ENCODE data around the gene SUGP2.
A peak's percentile ranks its signal among the peaks of the same experiment; 100 is the strongest.

The SUGP2 gene

GRCh38 chr19:18975011-18975410 is 58.3 kb downstream of the SUGP2 start:
- no peak overlapping the region for H3K4me3 ChIP-seq (ENCODE audit: insufficient read depth in 1 of 2, low read depth in 1 of 2, low read length in 2 of 2)
- H2BK120ac ChIP-seq (ENCODE audit: low read depth, low read length) = no peak overlapping the region
- H2BK12ac ChIP-seq (ENCODE audit: low read length in 2 of 2) = no peak overlapping the region
- H3K23ac ChIP-seq (ENCODE audit: low read length in 2 of 2) = no peak overlapping the region
- no peaks in the 10 kb centered on the region for H3K36me3 ChIP-seq (ENCODE audit: control insufficient read depth in 1 of 2, insufficient read depth in 2 of 2, low read depth in 1 of 2, low read length in 2 of 2)
- no peak overlapping the region for H2BK15ac ChIP-seq (ENCODE audit: low read depth, poor library complexity, severe bottlenecking)
- no peak overlapping the region for H3K14ac ChIP-seq (ENCODE audit: low read length in 2 of 2)
- peaks cover 10% of the 10 kb centered on the region for H3K4me1 ChIP-seq (ENCODE audit: control insufficient read depth, insufficient read depth, low read depth, low read length)
- H3K27me3 ChIP-seq (ENCODE audit: control insufficient read depth in 1 of 2, insufficient read depth in 1 of 2, low read length in 2 of 2) = no peaks in the 10 kb centered on the region
- no peak overlapping the region for H2BK5ac ChIP-seq (ENCODE audit: low read depth, low read length, poor library complexity, severe bottlenecking)
- no peak overlapping the region for H3K4me2 ChIP-seq (ENCODE audit: low read length, poor library complexity, severe bottlenecking)
- no peak overlapping the region for H3K18ac ChIP-seq (ENCODE audit: low read depth in 1 of 2, low read length in 2 of 2)
- H3K79me1 ChIP-seq (replicated peaks; ENCODE audit: low read length, poor library complexity, severe bottlenecking) = no peaks in the 10 kb centered on the region
- no peak overlapping the region for H4K8ac ChIP-seq (ENCODE audit: low read length)
- no peak overlapping the region for H3K9ac ChIP-seq (ENCODE audit: low read length)
- H2AFZ ChIP-seq (ENCODE audit: low read depth, low read length) = no peak overlapping the region
- 88% methylated on average over 3 of the region's 3 CpGs for WGBS
- H3K4ac ChIP-seq (ENCODE audit: low read depth in 1 of 2, low read length in 2 of 2) = no peak overlapping the region
- no peak overlapping the region for H2AK5ac ChIP-seq (ENCODE audit: low read length, severe bottlenecking)
- no peaks in the 10 kb centered on the region for H3K9me3 ChIP-seq (ENCODE audit: control insufficient read depth, low read length)
- H3K27ac ChIP-seq (ENCODE audit: low read length, poor library complexity, severe bottlenecking) = no peak overlapping the region
- H4K91ac ChIP-seq (ENCODE audit: low read length) = no peak overlapping the region
- DNase-seq = peak; percentile 28

DNA sequence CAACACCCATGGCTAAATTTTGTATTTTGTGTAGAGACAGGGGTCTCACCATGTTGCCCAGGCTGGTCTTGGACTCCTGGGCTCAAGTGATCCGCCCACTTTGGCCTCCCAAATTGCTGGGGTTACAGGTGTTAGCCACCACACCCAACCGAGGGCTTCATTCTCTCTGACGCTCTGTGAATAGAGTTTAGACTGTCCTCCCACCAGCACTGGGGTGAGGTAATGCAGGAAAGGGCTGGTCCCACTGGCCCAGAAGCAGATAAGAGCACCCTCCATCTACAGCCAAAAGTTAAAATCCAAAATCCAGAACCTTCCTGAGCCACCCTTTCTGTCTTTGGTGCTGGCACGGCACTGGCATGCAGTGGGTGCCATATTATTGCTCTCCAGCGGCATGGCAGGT is 60.5 kb downstream of the SUGP2 start:
- Histone ChIP-seq H4K91ac (ENCODE audit: low read length) (no peak overlapping the region), H3K4me1 (ENCODE audit: control insufficient read depth, insufficient read depth, low read depth, low read length) (peaks cover 7% of the 10 kb centered on the region), H2BK120ac (ENCODE audit: low read depth, low read length) (no peak overlapping the region), H2BK15ac (ENCODE audit: low read depth, poor library complexity, severe bottlenecking) (no peak overlapping the region), H3K27me3 (ENCODE audit: control insufficient read depth in 1 of 2, insufficient read depth in 1 of 2, low read length in 2 of 2) (no peaks in the 10 kb centered on the region), H2BK5ac (ENCODE audit: low read depth, low read length, poor library complexity, severe bottlenecking) (no peak overlapping the region), H3K4me3 (ENCODE audit: insufficient read depth in 1 of 2, low read depth in 1 of 2, low read length in 2 of 2) (no peak overlapping the region), H2AK5ac (ENCODE audit: low read length, severe bottlenecking) (no peak overlapping the region), H3K4me2 (ENCODE audit: low read length, poor library complexity, severe bottlenecking) (no peak overlapping the region), H3K4ac (ENCODE audit: low read depth in 1 of 2, low read length in 2 of 2) (no peak overlapping the region), H3K79me1 (replicated peaks; ENCODE audit: low read length, poor library complexity, severe bottlenecking) (no peaks in the 10 kb centered on the region), H3K23ac (ENCODE audit: low read length in 2 of 2) (no peak overlapping the region), H3K9ac (ENCODE audit: low read length) (peak overlapping the region; percentile 9), H3K36me3 (ENCODE audit: control insufficient read depth in 1 of 2, insufficient read depth in 2 of 2, low read depth in 1 of 2, low read length in 2 of 2) (no peaks in the 10 kb centered on the region), H4K8ac (ENCODE audit: low read length) (no peak overlapping the region), H2BK12ac (ENCODE audit: low read length in 2 of 2) (no peak overlapping the region), H3K27ac (ENCODE audit: low read length, poor library complexity, severe bottlenecking) (no peak overlapping the region), H3K18ac (ENCODE audit: low read depth in 1 of 2, low read length in 2 of 2) (no peak overlapping the region), H3K9me3 (ENCODE audit: control insufficient read depth, low read length) (no peaks in the 10 kb centered on the region), H2AFZ (ENCODE audit: low read depth, low read length) (no peak overlapping the region), H3K14ac (ENCODE audit: low read length in 2 of 2) (no peak overlapping the region)
- 84% methylated on average over 5 of the region's 5 CpGs for WGBS
- no peak for DNase-seq

GRCh38 chr19:18972301-18972811 is 61.0 kb downstream of the SUGP2 start:
- H3K27me3 ChIP-seq (ENCODE audit: control insufficient read depth in 1 of 2, insufficient read depth in 1 of 2, low read length in 2 of 2) = no peaks in the 10 kb centered on the region
- no peak overlapping the region for H3K4me2 ChIP-seq (ENCODE audit: low read length, poor library complexity, severe bottlenecking)
- no peak overlapping the region for H3K27ac ChIP-seq (ENCODE audit: low read length, poor library complexity, severe bottlenecking)
- H4K91ac ChIP-seq (ENCODE audit: low read length) = no peak overlapping the region
- no peak overlapping the region for H2AFZ ChIP-seq (ENCODE audit: low read depth, low read length)
- H2BK12ac ChIP-seq (ENCODE audit: low read length in 2 of 2) = no peak overlapping the region
- WGBS = 86% methylated on average over 10 of the region's 12 CpGs
- H2BK5ac ChIP-seq (ENCODE audit: low read depth, low read length, poor library complexity, severe bottlenecking) = no peak overlapping the region
- no peak overlapping the region for H2AK5ac ChIP-seq (ENCODE audit: low read length, severe bottlenecking)
- no peak overlapping the region for H3K14ac ChIP-seq (ENCODE audit: low read length in 2 of 2)
- no peak overlapping the region for H3K4ac ChIP-seq (ENCODE audit: low read depth in 1 of 2, low read length in 2 of 2)
- no peak overlapping the region for H2BK15ac ChIP-seq (ENCODE audit: low read depth, poor library complexity, severe bottlenecking)
- no peak overlapping the region for H4K8ac ChIP-seq (ENCODE audit: low read length)
- H3K9ac ChIP-seq (ENCODE audit: low read length) = peak overlapping the region; percentile 47
- no peak overlapping the region for H3K18ac ChIP-seq (ENCODE audit: low read depth in 1 of 2, low read length in 2 of 2)
- peaks cover 9% of the 10 kb centered on the region for H3K4me1 ChIP-seq (ENCODE audit: control insufficient read depth, insufficient read depth, low read depth, low read length)
- no peak overlapping the region for H2BK120ac ChIP-seq (ENCODE audit: low read depth, low read length)
- no peaks in the 10 kb centered on the region for H3K79me1 ChIP-seq (replicated peaks; ENCODE audit: low read length, poor library complexity, severe bottlenecking)
- no peak overlapping the region for H3K23ac ChIP-seq (ENCODE audit: low read length in 2 of 2)
- H3K36me3 ChIP-seq (ENCODE audit: control insufficient read depth in 1 of 2, insufficient read depth in 2 of 2, low read depth in 1 of 2, low read length in 2 of 2) = no peaks in the 10 kb centered on the region
- peak; percentile 19 for DNase-seq
- H3K4me3 ChIP-seq (ENCODE audit: insufficient read depth in 1 of 2, low read depth in 1 of 2, low read length in 2 of 2) = peak overlapping the region in 1 of 2 experiments; percentile 33
- no peaks in the 10 kb centered on the region for H3K9me3 ChIP-seq (ENCODE audit: control insufficient read depth, low read length)

GRCh38 chr19:18969931-18970659 is 63.2 kb downstream of the SUGP2 start:
- Histone ChIP-seq H2AK5ac (ENCODE audit: low read length, severe bottlenecking) (no peak overlapping the region), H3K18ac (ENCODE audit: low read depth in 1 of 2, low read length in 2 of 2) (peak overlapping the region in 1 of 2 experiments; percentile 9), H3K79me1 (replicated peaks; ENCODE audit: low read length, poor library complexity, severe bottlenecking) (no peaks in the 10 kb centered on the region), H3K23ac (ENCODE audit: low read length in 2 of 2) (no peak overlapping the region), H3K4me1 (ENCODE audit: control insufficient read depth, insufficient read depth, low read depth, low read length) (peaks cover 10% of the 10 kb centered on the region), H3K4me3 (ENCODE audit: insufficient read depth in 1 of 2, low read depth in 1 of 2, low read length in 2 of 2) (peak overlapping the region in 1 of 2 experiments; percentile 33), H3K14ac (ENCODE audit: low read length in 2 of 2) (no peak overlapping the region), H3K4ac (ENCODE audit: low read depth in 1 of 2, low read length in 2 of 2) (no peak overlapping the region), H2BK12ac (ENCODE audit: low read length in 2 of 2) (no peak overlapping the region), H2AFZ (ENCODE audit: low read depth, low read length) (no peak overlapping the region), H4K91ac (ENCODE audit: low read length) (no peak overlapping the region), H3K27me3 (ENCODE audit: control insufficient read depth in 1 of 2, insufficient read depth in 1 of 2, low read length in 2 of 2) (no peaks in the 10 kb centered on the region), H3K36me3 (ENCODE audit: control insufficient read depth in 1 of 2, insufficient read depth in 2 of 2, low read depth in 1 of 2, low read length in 2 of 2) (no peaks in the 10 kb centered on the region), H2BK5ac (ENCODE audit: low read depth, low read length, poor library complexity, severe bottlenecking) (peak overlapping the region; percentile 74), H2BK120ac (ENCODE audit: low read depth, low read length) (no peak overlapping the region), H3K9me3 (ENCODE audit: control insufficient read depth, low read length) (no peaks in the 10 kb centered on the region), H4K8ac (ENCODE audit: low read length) (no peak overlapping the region), H2BK15ac (ENCODE audit: low read depth, poor library complexity, severe bottlenecking) (no peak overlapping the region), H3K9ac (ENCODE audit: low read length) (peak overlapping the region; percentile 77), H3K27ac (ENCODE audit: low read length, poor library complexity, severe bottlenecking) (peak overlapping the region; percentile 66), H3K4me2 (ENCODE audit: low read length, poor library complexity, severe bottlenecking) (no peak overlapping the region)
- 88% methylated on average over 13 of the region's 13 CpGs for WGBS
- no peak for DNase-seq

Data from mesenchymal stem cell (in vitro differentiated cells and primary cell).